Measurements from ENCODE around the gene RCE1.
"Not testable (repeated sequence)": the region's sequence is repeated elsewhere in the genome, so short reads cannot be mapped to it uniquely, and the experiment has no call there.

Gene RCE1

DNA sequence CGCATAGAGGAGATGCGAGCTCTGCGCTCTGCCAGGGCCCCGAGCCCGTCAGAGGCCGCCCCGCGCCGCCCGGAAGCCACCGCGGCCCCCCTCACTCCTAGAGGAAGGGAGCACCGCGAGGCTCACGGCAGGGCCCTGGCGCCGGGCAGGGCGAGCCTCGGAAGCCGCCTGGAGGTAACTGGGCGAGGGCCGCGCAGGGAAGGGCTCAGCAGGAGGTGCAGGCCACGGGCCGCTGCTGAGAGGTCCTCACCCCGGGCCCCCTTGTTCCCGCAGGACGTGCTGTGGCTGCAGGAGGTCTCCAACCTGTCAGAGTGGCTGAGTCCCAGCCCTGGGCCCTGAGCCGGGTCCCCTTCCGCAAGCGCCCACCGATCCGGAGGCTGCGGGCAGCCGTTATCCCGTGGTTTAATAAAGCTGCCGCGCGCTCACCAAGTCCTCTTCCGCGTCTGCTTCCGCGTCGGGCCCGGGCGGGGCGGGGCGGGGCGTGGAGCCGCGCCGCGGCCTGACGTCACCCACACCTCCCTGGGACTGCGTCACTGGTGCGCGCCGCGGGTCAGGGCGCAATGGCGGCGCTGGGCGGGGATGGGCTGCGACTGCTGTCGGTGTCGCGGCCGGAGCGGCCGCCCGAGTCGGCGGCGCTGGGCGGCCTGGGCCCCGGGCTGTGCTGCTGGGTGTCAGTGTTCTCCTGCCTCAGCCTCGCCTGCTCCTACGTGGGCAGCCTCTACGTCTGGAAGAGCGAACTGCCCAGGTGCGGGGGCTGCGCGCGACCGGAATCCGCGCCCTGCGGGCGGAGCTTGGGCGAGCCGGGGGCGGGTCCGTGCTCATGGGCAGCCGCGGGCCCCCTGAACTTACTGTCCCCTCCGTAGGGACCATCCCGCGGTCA lies at the start of gene RCE1:
TSS of gene RCE1 (plus strand) at position 546 of the 880 bp plus-strand sequence. CDS start at position 561, 15 bp downstream.
- peak; percentile 57 to 72 for DNase-seq

- not testable (repeated sequence) for DNase-seq
These were observed 43.4 kb upstream of the RCE1 start for GRCh38 chr11:66799815-66800214.

- no peak for DNase-seq
These were observed 42.4 kb upstream of the RCE1 start for GRCh38 chr11:66800720-66801428.

DNA sequence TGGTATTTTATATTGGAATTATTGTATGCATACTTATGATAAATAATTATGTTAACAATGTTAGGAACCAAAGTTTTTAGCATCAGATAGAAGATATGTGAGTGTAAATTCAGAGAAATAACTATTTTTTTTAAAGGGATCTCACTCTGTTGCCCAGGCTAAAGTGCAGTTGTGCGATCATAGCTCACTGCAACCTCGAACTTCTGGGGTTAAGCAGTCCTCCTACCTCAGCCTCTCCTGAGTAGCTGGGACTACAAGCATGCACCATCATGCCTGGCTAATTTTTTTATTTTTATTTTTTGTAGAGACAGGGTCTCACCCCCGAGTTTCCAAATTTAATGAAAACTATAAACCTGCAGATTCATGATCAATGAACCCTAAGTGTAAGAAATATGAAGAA lies 33.6 kb upstream of the RCE1 start:
- DNase-seq = no peak

GRCh38 chr11:66810576-66811185 lies 32.6 kb upstream of the RCE1 start:
- no peak for DNase-seq

- no peak for DNase-seq
These were observed 28.6 kb upstream of the RCE1 start for GRCh38 chr11:66814678-66815077.

- DNase-seq = no peak
These were observed 27.6 kb upstream of the RCE1 start for GRCh38 chr11:66815646-66816045.

- peak; percentile 40 to 77 for DNase-seq
These were observed 24.8 kb upstream of the RCE1 start for GRCh38 chr11:66818231-66818955.

DNA sequence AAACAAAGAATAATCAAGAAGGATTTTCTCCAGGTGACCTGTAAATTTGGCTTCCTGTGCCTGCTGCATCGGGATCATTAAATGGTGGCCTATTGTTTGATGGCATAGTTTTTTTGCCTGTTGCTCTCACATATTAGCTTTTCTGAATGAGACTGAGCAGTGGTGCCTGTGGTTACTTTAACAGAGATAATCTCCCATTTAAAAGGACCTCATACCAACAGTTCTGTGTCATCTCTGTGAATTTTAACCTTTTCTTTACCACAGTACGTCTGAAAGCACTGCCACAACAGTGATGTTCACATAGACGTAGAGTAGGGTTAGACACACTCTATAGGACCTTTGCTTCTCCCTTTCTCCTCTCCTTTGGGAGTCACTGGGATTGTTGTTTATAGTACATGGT lies 22.9 kb upstream of the RCE1 start:
- no peak for DNase-seq

DNA sequence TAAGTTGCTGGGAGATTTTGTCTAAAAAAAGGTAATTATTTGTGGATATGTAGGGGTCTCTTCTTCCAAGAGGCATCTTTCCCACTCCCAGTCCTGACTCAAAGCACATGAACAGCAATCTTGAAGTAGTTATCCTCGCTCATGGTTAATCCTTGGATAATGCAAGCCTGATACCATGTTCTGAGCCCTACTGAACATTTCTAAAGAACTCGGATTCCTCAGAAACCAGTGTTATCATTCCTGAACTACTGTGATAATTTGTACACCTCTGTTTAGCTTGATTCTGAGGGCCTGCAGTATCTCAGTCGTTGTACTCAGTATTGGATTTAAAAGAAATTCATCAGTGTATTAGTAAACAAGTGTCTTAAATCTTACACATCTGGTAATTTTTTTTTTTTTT lies 22.3 kb upstream of the RCE1 start:
- DNase-seq = no peak

- no peak for DNase-seq
These were observed 19.5 kb upstream of the RCE1 start for GRCh38 chr11:66823700-66824099.

GRCh38 chr11:66824573-66824972 lies 18.7 kb upstream of the RCE1 start:
- not testable (repeated sequence) for DNase-seq

DNA sequence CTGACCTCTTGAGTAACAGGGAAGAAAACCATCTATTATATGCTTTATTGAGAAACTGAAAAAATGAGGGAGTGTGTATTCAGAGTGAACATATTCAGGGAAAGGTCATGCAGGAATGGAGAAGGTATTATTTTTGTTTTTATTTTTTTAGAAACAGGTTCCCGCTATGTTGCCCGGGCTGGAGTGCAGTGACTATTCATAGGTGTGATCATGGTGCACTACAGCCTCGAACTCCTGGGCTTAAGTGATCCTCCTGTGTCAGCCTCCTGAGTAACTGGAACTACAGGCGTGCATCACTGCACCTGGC lies 8.7 kb upstream of the RCE1 start:
- no peak for DNase-seq

DNA sequence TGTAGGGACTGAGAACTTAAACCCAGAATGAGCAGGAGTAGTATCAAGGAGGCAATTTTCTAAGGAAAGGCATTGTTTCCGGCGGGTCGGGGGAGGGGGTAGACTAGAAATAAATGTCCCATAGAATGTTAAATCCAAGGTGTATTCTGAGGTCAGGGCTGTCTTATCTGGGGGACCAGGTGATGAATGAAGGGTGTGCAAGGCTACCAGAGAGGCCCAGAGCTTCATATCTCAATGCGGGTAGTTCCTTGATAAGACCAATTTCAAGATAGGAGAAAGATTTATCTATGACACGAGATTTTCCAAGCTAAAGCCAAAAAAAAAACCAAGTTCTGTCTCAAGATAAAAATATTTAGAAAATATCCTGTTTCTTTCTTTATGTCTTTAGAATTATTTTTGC lies 8.3 kb upstream of the RCE1 start:
- no peak for DNase-seq

GRCh38 chr11:66835768-66836405 lies 7.4 kb upstream of the RCE1 start:
- no peak for DNase-seq

DNA sequence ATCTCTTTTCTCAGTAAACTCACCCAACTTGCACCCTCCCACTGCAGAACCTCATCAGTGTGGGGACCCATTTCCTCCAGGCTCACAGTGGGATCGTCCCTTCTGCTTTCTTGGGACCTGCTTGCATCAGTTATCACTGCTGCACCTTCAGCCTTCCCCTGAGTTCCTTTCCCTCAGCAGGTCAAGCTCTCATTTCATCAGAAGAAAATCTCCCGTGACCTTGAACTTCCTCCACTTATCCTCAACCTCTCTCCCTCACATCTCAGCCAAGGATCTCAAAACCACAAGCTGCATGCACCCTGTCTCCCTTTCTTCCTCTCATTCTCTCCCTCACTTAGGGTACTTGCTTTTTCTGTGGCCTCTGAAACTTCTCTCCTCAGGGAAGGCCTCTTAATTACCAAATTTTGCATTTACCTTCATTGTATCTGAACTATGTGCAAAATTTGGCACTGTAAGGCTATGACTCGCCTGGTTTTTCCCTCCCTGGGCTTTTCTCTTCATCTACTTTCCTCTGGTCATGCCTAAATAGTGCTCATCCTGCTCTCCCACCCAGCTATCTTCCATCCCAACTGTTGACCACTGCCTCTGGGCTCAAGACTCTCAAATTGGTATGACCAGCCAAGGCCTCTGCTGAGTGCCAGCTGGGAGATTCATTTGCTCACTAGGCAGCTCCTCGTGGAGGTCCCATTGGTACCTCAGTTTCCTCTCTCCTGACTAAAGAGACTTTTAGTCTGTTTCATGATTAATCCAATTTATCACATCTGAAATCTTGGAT lies 2.7 kb upstream of the RCE1 start:
- no peak for DNase-seq

GRCh38 chr11:66841861-66842260 lies 1.4 kb upstream of the RCE1 start:
- DNase-seq = no peak

DNA sequence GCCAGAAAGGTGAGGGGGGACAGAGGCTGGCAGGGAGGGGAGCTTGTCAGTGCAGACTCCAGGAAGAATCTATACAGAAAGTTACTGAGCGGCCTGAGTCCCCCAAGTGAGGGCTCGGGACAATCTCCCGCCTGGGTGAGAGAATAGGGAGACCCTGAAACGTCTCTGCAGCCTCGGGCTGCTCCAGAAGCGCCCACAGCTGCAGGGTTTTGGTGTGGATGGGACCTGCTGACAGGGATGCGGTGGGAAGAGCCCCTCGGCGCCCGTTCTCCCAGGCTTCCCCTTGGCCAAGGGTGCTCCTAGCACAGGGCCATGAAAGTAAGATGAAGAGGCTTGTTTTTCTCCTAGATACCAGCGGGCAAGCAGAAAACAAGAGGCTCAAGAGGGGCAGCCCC lies 743 bp upstream of the RCE1 start:
- no peak for DNase-seq

GRCh38 chr11:66843776-66844495 lies 695 bp downstream of the RCE1 start:
- DNase-seq = no peak

DNA sequence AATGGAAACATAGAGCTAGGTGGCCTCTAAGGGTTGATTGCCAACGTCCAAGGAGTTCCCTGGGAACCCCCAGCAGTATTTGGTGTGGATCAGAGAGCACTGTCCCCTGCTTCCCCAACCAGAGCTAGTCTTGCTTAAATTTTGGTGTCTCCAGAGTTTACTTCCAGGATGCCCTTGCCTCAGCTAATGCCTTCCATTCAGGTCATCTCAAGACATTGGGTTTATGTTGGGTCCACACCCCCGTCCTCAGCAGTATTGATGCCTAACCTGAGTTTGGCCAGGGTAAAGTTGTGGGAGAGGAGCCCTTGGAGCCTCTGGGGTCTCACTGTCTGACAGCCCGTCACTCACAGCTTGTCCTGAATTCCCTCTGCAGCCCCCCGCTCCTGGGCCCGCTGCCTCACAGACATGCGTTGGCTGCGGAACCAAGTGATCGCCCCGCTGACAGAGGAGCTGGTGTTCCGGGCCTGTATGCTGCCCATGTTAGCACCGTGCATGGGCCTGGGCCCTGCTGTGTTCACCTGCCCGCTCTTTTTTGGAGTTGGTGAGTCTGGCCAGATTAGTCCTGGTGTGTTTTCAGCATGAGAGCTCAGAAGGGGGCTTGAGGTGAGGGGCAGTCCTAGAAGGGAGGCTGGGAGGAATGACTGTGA lies 1.4 kb downstream of the RCE1 start:
- no peak for DNase-seq

Measured in NCI-H524 (cell line).